Measurements from ENCODE around the gene KITLG. TPM values are rescaled to one million over a fixed set of nuclear protein-coding genes. Genes with fewer than 3 reads are reported as not detected.

KITLG gene
- total RNA-seq, 2 experiments from 2014 or later: not detected

DNA sequence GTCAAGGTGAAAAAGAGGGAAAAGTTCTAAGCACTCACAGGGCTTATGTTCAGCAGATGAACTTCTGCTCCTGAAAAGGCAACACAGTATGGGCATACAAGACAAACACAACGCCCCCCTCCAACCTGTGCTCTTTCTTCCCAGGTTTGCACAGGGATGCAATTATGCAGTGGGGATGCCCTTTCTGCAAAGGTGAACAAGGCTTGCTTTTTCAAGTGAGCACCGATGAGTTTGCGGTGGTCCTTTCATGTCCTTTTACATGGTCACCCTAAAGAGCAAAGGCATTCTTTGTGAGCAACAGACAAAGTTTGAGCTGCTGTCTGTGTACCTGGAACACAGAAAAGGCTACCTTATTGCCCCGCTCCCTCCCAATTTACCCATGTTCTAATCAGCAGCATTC lies 6.7 kb downstream of the KITLG start:
- TF ChIP-seq, protein P1, sequence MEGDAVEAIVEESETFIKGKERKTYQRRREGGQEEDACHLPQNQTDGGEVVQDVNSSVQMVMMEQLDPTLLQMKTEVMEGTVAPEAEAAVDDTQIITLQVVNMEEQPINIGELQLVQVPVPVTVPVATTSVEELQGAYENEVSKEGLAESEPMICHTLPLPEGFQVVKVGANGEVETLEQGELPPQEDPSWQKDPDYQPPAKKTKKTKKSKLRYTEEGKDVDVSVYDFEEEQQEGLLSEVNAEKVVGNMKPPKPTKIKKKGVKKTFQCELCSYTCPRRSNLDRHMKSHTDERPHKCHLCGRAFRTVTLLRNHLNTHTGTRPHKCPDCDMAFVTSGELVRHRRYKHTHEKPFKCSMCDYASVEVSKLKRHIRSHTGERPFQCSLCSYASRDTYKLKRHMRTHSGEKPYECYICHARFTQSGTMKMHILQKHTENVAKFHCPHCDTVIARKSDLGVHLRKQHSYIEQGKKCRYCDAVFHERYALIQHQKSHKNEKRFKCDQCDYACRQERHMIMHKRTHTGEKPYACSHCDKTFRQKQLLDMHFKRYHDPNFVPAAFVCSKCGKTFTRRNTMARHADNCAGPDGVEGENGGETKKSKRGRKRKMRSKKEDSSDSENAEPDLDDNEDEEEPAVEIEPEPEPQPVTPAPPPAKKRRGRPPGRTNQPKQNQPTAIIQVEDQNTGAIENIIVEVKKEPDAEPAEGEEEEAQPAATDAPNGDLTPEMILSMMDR (conservative IDR thresholded peaks at IDR 0.05; ENCODE audit: low read length): no peak
- TF ChIP-seq EZH2phosphoT487 (IDR thresholded peaks at IDR 0.05; ENCODE audit: borderline replicate concordance, low read depth, low read length): no peak
- no peak for DNase-seq (ENCODE audit: low spot score)
- no peaks in the 10 kb centered on the region for H3K36me3 ChIP-seq (ENCODE audit: insufficient read depth, low read length)
- no peak overlapping the region for H3K27ac ChIP-seq (ENCODE audit: low read depth, low read length, poor library complexity, severe bottlenecking)
- H3K4me3 ChIP-seq (ENCODE audit: low read depth, low read length, poor library complexity, severe bottlenecking): no peak overlapping the region
- ChIA-PET POLR2A (interaction anchor here (0.6 to 0.8 kb wide), 3 partner anchors 51 to 285 kb away, joined by 3 to 4 read pairs (median 3); no protein-coding TSS in a partner anchor), CTCF (ENCODE audit: unreplicated experiment) (no interaction called here)
- H3K9me3 ChIP-seq (ENCODE audit: low read length): no peaks in the 10 kb centered on the region
- H3K79me2 ChIP-seq (ENCODE audit: insufficient read depth, low read depth, low read length): no peaks in the 10 kb centered on the region
- intact Hi-C loops (cut with micrococcal nuclease; ENCODE audit: unreplicated experiment): loop anchor here (2.0 kb wide), 1 partner anchor 31 kb away; no protein-coding TSS in a partner anchor
- H3K9me2 ChIP-seq (ENCODE audit: insufficient read depth, low read length): no peaks in the 10 kb centered on the region
- H3K4me2 ChIP-seq (ENCODE audit: low read length): no peak overlapping the region
- no peak overlapping the region for H2AFZ ChIP-seq (ENCODE audit: low read length)
- H3K4me1 ChIP-seq (ENCODE audit: insufficient read depth, low read length, poor library complexity, severe bottlenecking): no peaks in the 10 kb centered on the region
- BruUV-seq (replicated peaks): no TSS peak
- H4K20me1 ChIP-seq (ENCODE audit: insufficient read depth, low read length): no peaks in the 10 kb centered on the region

DNA sequence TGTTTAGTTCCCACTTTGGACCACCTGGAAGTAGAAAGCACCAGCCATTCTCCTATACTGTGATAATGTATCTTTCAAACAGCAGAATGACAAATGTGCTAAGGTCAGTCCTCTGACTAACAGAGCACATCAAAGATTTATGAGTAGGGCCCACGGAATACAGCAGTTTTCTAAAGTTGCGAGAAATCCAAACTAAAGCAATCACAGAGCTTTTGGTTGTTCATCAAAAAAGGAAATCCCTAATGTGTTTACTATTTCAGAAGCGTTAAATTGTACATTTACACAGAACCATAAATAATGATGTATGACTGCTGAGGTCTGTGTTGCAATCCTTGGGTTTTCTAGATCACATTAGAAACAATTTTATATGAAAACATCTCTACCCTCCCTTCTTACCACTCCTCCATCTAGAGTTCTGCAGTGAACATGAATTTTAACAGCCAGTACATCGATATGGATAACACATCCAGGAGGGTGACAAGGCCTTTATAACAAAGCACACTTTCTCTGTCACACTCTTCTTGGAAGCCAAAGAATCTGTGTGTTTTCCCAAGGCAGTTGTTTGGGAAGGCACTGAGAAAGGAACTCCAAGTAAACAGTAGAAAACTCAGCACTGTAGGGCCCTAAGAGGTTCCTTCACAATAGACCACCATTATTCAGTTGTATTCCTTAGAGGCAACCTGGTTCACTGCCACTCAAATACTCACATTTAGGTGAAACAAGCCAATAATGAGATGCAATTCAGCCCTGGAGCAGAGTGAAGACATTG lies 7.3 kb downstream of the KITLG start:
- ChIA-PET CTCF (ENCODE audit: unreplicated experiment) (no interaction called here), POLR2A (interaction anchor here (0.6 kb wide), 1 partner anchor 440 kb away, joined by 3 read pairs; no protein-coding TSS in a partner anchor)
- no peak overlapping the region for H3K4me2 ChIP-seq (ENCODE audit: low read length)

More for the DNA sequence above, 7.3 kb downstream of the KITLG start:
- Histone ChIP-seq H4K20me1 (ENCODE audit: insufficient read depth, low read length) (no peaks in the 10 kb centered on the region), H3K27ac (ENCODE audit: low read depth, low read length, poor library complexity, severe bottlenecking) (no peak overlapping the region), H3K9me3 (ENCODE audit: low read length) (no peaks in the 10 kb centered on the region), H3K36me3 (ENCODE audit: insufficient read depth, low read length) (no peaks in the 10 kb centered on the region), H3K4me3 (ENCODE audit: low read depth, low read length, poor library complexity, severe bottlenecking) (no peak overlapping the region), H3K79me2 (ENCODE audit: insufficient read depth, low read depth, low read length) (no peaks in the 10 kb centered on the region), H3K9me2 (ENCODE audit: insufficient read depth, low read length) (no peaks in the 10 kb centered on the region), H2AFZ (ENCODE audit: low read length) (no peak overlapping the region), H3K4me1 (ENCODE audit: insufficient read depth, low read length, poor library complexity, severe bottlenecking) (no peaks in the 10 kb centered on the region)
- intact Hi-C loops (cut with micrococcal nuclease; ENCODE audit: unreplicated experiment): loop anchor here (2.0 kb wide), 1 partner anchor 32 kb away; no protein-coding TSS in a partner anchor
- DNase-seq (ENCODE audit: low spot score): no peak
- TF ChIP-seq, protein P1 (conservative IDR thresholded peaks at IDR 0.05; ENCODE audit: low read length): no peak
- no peak for TF ChIP-seq EZH2phosphoT487 (IDR thresholded peaks at IDR 0.05; ENCODE audit: borderline replicate concordance, low read depth, low read length)
- no TSS peak for BruUV-seq (replicated peaks)

Data from OCI-LY7 (cell line).